GM06990 (cell line): Measurements from ENCODE around the gene IL1RL1.
A peak's percentile ranks its signal among the peaks of the same experiment; 100 is the strongest.

Experiments
- DNase-seq: peaks from one replicate; pipeline ENCODE4 v3.0.0-alpha.2; 2011; ENCODE audit not compliant: insufficient read length; ENCODE audit errors: extremely low read depth
- H3K27me3 ChIP-seq: replicated peaks from 2 replicates; pipeline ENCODE4 v1.6.0; 2011; ENCODE audit warnings: low read length; ENCODE audit not compliant: control insufficient read depth, insufficient read depth
- H3K36me3 ChIP-seq: 2 replicates; pipeline ENCODE4 v1.5.1; 2011; ENCODE audit warnings: low read length; ENCODE audit not compliant: control insufficient read depth, insufficient read depth
- H3K4me3 ChIP-seq: replicated peaks from 2 replicates; pipeline ENCODE4 v1.5.1; 2011; ENCODE audit warnings: low read depth, mild to moderate bottlenecking, control low read depth, low read length
- TF ChIP-seq, protein P1 (sequence below): IDR thresholded peaks from 2 replicates; pipeline ENCODE4 v1.5.1; 2011; ENCODE audit warnings: low read length, control low read depth, mild to moderate bottlenecking, inconsistent platforms; ENCODE audit not compliant: insufficient read depth, poor library complexity, severe bottlenecking

IL1RL1 gene

DNA sequence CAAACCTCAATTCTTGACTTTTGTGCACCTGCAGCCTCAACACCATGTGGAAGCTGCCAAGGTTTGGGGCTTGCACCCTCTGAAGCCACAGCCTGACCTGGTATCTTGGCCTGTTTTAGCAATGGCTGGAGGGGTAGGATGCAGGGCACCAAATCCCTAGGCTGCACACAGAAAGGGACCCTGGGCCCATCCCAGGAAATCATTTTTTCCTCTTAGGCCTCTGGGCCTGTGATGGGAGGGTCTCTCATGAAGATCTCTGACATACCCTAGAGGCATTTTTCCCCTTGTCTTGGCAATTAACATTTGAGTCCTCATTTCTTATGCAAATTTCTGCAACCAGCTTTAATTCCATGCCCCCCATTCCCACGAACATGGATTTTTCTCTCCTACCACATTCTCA is 54.4 kb downstream of the IL1RL1 start:
- DNase-seq: no peak
- TF ChIP-seq, protein P1, sequence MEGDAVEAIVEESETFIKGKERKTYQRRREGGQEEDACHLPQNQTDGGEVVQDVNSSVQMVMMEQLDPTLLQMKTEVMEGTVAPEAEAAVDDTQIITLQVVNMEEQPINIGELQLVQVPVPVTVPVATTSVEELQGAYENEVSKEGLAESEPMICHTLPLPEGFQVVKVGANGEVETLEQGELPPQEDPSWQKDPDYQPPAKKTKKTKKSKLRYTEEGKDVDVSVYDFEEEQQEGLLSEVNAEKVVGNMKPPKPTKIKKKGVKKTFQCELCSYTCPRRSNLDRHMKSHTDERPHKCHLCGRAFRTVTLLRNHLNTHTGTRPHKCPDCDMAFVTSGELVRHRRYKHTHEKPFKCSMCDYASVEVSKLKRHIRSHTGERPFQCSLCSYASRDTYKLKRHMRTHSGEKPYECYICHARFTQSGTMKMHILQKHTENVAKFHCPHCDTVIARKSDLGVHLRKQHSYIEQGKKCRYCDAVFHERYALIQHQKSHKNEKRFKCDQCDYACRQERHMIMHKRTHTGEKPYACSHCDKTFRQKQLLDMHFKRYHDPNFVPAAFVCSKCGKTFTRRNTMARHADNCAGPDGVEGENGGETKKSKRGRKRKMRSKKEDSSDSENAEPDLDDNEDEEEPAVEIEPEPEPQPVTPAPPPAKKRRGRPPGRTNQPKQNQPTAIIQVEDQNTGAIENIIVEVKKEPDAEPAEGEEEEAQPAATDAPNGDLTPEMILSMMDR: no peak
- peaks cover 19% of the 10 kb centered on the region for H3K36me3 ChIP-seq

DNA sequence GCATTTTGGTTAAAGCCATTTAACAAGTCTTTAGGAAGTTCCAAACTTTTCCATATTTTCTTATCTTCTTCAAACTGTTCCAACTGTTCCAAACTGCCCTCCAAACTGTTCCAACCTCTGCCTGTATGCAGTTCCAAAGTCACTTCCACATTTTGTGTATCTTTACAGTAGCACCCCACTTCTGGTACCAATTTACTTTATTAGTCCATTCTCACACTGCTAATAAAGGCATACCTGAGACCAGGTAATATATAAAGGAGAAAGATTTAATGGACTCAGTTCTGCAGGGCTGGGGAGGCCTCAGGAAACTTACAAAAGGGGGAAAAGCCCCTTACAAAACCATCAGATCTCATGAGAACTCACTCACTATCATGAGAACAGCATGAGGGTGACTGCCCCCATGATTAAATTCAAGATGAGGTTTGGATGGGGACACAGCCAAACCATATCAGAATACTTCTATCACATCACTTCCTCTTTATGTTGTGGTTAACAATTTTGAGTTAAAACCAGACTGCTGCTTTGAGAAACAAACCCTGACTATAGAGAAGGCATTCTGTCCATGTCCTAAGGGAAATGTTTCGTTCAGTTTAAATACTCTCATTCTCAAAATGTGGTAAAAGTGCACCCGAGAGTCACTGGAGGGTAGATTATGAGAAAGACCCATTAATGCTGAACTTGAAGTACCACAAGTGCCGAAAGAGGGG is 55.2 kb downstream of the IL1RL1 start:
- peak; percentile 77 for DNase-seq
- no peaks in the 10 kb centered on the region for H3K27me3 ChIP-seq
- TF ChIP-seq, protein P1: no peak

More for the DNA sequence above, 54.4 kb downstream of the IL1RL1 start:
- H3K27me3 ChIP-seq: no peaks in the 10 kb centered on the region
- no peak overlapping the region for H3K4me3 ChIP-seq

DNA sequence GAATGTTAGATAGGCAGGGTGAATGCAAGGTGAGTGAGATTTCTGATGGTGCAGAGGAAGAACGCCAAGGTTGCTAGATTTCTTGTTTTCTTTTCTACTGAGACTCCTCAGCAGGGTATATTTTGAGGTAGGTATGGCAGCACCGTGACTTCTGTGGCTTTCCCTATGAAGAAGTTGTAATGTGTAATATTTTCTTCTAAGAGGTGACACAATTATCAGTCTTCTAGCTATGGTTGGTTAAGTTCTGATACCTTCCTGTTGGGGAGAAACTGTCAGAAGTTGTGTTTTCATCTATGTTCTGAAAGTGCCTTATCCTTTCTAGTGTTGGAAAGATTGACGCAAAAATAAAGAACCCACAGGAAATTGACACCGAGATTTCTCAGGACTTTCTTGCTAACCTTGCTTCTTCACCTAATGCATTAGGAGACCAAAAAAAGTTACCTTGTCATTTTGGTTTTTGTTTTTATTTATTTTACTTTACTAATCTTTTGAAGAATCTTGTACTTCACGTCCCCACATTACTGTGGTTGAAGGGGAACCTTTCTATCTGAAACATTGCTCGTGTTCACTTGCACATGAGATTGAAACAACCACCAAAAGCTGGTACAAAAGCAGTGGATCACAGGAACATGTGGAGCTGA is 56.1 kb downstream of the IL1RL1 start:
- peaks cover 19% of the 10 kb centered on the region for H3K36me3 ChIP-seq
- peak; percentile 73 for DNase-seq
- no peaks in the 10 kb centered on the region for H3K27me3 ChIP-seq
- no peak overlapping the region; the same call in 1 of the 2 replicates for H3K4me3 ChIP-seq
- TF ChIP-seq, protein P1: no peak

More for the DNA sequence above, 55.2 kb downstream of the IL1RL1 start:
- Histone ChIP-seq H3K36me3 (peaks cover 19% of the 10 kb centered on the region), H3K4me3 (no peak overlapping the region)

DNA sequence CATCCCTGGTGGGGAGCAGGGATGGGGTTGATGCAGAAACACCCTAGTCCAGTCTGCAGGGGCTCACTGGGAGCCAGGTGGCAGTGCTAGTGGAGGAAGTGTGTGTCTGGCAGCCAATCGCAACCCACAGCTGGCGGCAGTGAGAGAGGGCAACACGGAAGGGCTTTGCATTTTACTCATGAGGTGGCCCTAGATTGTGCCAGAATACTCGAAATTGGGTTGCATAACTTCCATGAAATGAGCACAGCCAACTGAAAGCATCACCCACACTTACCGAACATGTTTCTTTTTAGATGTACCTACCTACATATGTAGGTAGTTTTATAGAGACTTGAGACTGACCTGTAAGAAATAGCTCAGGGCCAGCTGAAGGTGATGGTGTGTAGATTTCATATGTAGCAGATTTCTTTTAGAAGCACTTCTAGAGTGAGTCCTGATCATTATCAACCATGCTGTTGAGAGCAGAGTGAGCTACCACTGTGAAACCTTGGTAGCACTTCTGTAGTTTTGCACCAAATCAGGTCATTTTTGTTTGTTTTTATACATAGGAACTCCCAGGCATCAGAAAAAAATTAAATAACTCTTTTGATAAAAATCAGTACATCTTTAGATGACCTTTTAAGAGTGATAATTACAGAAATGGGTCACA is 57.2 kb downstream of the IL1RL1 start:
- TF ChIP-seq, protein P1: no peak
- peaks cover 17% of the 10 kb centered on the region for H3K36me3 ChIP-seq
- no peak overlapping the region; the same call in 1 of the 2 replicates for H3K4me3 ChIP-seq
- no peak for DNase-seq
- no peaks in the 10 kb centered on the region for H3K27me3 ChIP-seq

DNA sequence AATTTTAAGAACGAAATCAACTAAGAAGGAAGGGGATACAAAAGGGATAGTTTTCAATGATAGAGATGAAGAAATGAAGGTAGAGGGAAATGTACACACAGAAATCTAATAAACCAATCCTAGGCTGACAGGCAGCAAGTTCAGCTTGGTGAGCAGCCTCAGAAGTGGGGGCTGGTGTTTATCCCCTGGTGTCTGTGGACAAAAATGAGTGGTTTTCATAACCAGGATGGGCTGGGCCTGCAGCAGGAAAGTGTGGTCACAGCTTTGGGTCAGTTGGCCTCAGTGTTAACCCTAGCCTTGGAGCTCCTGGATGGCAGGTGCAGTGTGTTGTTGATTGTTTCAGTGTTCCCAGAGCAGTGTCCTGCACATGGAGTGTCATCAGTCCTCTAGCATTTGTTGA is 58.5 kb downstream of the IL1RL1 start:
- TF ChIP-seq, protein P1: no peak
- no peak overlapping the region for H3K4me3 ChIP-seq
- no peaks in the 10 kb centered on the region for H3K27me3 ChIP-seq
- peaks cover 11% of the 10 kb centered on the region for H3K36me3 ChIP-seq
- DNase-seq: no peak
